ENCODE measurements around the gene WNT11. TPM values are rescaled to one million over a fixed set of nuclear protein-coding genes. Genes with fewer than 3 reads are reported as not detected.

The WNT11 gene
- total and polyA plus RNA-seq, 2 of the 13 experiments (the other 11 are each of a cell fraction or from before 2014, with no cell fraction given): 0.34 to 0.66 TPM

GRCh38 chr11:76139314-76139713, 67.0 kb downstream of the WNT11 start:
- Histone ChIP-seq H3K4me3 (replicated peaks in 1 of 3; ENCODE audit: insufficient read depth in 1 of 3, low read depth in 2 of 3, low read length in 3 of 3) (no peak overlapping the region), H3K9me3 (ENCODE audit: low read length) (no peaks in the 10 kb centered on the region), H2AFZ (ENCODE audit: low read length) (no peak overlapping the region), H3K27me3 (ENCODE audit: control insufficient read depth in 1 of 2, insufficient read depth in 2 of 2, low read length in 2 of 2) (no peaks in the 10 kb centered on the region), H3K4me1 (ENCODE audit: insufficient read depth, low read length) (no peaks in the 10 kb centered on the region), H3K27ac (ENCODE audit: extremely low read length, insufficient read depth, low read length) (no peak overlapping the region), H3K4me2 (ENCODE audit: low read depth, low read length) (no peak overlapping the region), H3K36me3 (replicated peaks in 1 of 2; ENCODE audit: control insufficient read depth in 1 of 2, insufficient read depth in 2 of 2, low read length in 2 of 2) (peaks cover 7 to 27% of the 10 kb centered on the region in 2 experiments; a peak in 4 of 5 replicates), H3K79me2 (ENCODE audit: insufficient read depth, low read length) (no peaks in the 10 kb centered on the region), H3K9ac (ENCODE audit: insufficient read depth, low read depth, low read length) (no peak overlapping the region), H4K20me1 (ENCODE audit: insufficient read depth, low read length) (no peaks in the 10 kb centered on the region)
- no peak for DNase-seq (ENCODE audit: low spot score)
- ATAC-seq: no peak
- BruUV-seq (replicated peaks): no TSS peak
- intact Hi-C loops (cut with micrococcal nuclease; ENCODE audit: unreplicated experiment) (no loop called here), in situ Hi-C loops (cut with HindIII; ENCODE audit: extremely low pct_ligation_motif_present, low pct_unique_long_range_greater_than_20kb) (no loop called here)
- ChIA-PET POLR2A (no interaction called here), CTCF (ENCODE audit: low intra/inter-chr PET ratio, low total read pairs) (no interaction called here)
- WGBS (ENCODE audit: low lambda C conversion rate): 92% methylated on average over 2 of the region's 2 CpGs
- TF ChIP-seq ETV6 (CRISPR knock-in tag; conservative IDR thresholded peaks at IDR 0.05): no peak
- FAIRE-seq: no peak

Other genes with a start within 250 kb of the WNT11 start
- gene THAP12, start 174.6 kb upstream of the WNT11 start, total RNA-seq (2016; rRNA removed; fragmentation: Illumina TruSeq; extraction: Trizol): 51.3 and 74.3 TPM in 2 replicates
- gene THAP12, start 174.6 kb upstream of the WNT11 start, polyA plus RNA-seq (2011; rRNA removed): 14.8 and 18.8 TPM in 2 replicates
- 2.9 and 5.6 TPM in 2 replicates for gene GVQW3, start 174.8 kb upstream of the WNT11 start, total RNA-seq (2016; rRNA removed; fragmentation: Illumina TruSeq; extraction: Trizol)
- 5.0 and 5.4 TPM in 2 replicates for gene GVQW3, start 174.8 kb upstream of the WNT11 start, polyA plus RNA-seq (2011; rRNA removed)
- 10.6 and 11.6 TPM in 2 replicates for gene EMSY, start 238.5 kb upstream of the WNT11 start, total RNA-seq (2016; rRNA removed; fragmentation: Illumina TruSeq; extraction: Trizol)
- gene EMSY, start 238.5 kb upstream of the WNT11 start, polyA plus RNA-seq (2011; rRNA removed): 16.6 and 18.5 TPM in 2 replicates